Activated CD8-positive, alpha-beta memory T cell treated with anti-CD3 and anti-CD28 coated beads for 36 hours (primary cell): ENCODE results near the gene ARSG. TPM values are rescaled to one million over a fixed set of nuclear protein-coding genes. Genes with fewer than 3 reads are reported as not detected.
"Not testable (repeated sequence)": the region's sequence is repeated elsewhere in the genome, so short reads cannot be mapped to it uniquely, and the experiment has no call there.

Experiments
- CTCF ChIA-PET: fragments of 350-600 bp; sonication (Branson Sonifier 250); formaldehyde crosslinking; loops from one replicate; lab custom pipeline; 2021; ENCODE audit warnings: antibody characterized with exemption; lab: Charles Lee
- POLR2A ChIA-PET: fragments of 350-600 bp; sonication (Branson Sonifier 250); formaldehyde crosslinking; loops from one replicate; lab custom pipeline; 2021; ENCODE audit warnings: antibody characterized with exemption; lab: Charles Lee
- total RNA-seq, 2 experiments: library from RNA; stranded (reverse); gene quantifications; one replicate each; pipeline ENCODE4 v1.2.3, GENCODE V29; 2021

Gene ARSG
- 1 to 10 TPM; 8.3 to 9.9 TPM for total RNA-seq

DNA sequence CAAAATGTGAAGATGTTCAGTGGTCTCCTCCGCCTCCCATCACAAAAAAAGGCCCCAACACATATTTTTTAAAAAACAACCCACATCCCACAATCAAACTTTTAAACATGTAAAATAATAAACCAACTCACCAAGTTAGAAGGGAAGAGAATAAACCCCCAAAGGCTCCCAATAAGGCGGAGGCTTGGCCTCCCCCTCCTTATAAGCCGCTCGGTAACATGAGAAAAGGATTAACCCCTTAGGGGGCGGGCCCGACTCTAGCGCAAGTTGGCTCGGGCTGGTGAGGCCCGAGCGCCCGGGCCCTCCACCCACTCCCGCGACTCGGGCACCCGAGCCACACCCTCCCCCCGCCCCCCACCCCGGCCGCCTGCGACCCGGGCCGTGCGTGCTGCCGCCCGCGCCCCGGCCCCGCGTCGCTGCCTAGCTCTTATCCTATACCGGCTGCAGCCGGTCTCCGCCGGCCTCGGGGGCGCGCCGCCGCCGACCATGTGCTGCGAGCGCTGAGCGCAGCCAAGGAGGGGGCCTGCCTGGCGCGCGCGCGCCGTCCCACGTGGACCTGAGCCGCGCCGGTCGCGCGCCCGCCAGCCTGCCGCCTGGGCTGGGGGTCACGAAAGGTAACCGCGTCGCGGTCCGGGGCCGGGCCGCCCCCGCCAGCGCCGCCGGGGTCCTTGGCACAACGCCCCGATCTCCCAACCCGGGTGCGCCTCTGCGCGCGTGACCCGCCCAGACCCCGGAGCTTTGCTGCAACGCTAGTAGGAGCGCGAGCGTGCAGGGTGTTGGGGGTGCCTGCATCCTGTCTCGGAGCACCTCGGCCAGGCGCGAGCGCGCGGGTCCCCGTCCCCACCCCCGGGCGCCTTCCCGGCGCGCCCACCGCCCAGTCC lies at the start of gene ARSG, which contains the start of gene SLC16A6:
TSS of gene ARSG (plus strand) at position 541 of the 881 bp plus-strand sequence. CDS start 15,999 bp downstream, outside the sequence.
TSS of gene SLC16A6 (minus strand) at position 173 of the 881 bp plus-strand sequence. CDS start 12,807 bp downstream, outside the sequence.
- ChIA-PET CTCF (interaction anchor here (1.0 to 2.0 kb wide), 5 partner anchors 11 to 168 kb away, joined by 3 to 9 read pairs (median 4); no protein-coding TSS in a partner anchor), POLR2A (interaction anchor here (0.5 to 3.8 kb wide), 18 partner anchors 33 to 476 kb away, joined by 3 to 28 read pairs (median 5); partner anchors contain the start of gene AMZ2)

DNA sequence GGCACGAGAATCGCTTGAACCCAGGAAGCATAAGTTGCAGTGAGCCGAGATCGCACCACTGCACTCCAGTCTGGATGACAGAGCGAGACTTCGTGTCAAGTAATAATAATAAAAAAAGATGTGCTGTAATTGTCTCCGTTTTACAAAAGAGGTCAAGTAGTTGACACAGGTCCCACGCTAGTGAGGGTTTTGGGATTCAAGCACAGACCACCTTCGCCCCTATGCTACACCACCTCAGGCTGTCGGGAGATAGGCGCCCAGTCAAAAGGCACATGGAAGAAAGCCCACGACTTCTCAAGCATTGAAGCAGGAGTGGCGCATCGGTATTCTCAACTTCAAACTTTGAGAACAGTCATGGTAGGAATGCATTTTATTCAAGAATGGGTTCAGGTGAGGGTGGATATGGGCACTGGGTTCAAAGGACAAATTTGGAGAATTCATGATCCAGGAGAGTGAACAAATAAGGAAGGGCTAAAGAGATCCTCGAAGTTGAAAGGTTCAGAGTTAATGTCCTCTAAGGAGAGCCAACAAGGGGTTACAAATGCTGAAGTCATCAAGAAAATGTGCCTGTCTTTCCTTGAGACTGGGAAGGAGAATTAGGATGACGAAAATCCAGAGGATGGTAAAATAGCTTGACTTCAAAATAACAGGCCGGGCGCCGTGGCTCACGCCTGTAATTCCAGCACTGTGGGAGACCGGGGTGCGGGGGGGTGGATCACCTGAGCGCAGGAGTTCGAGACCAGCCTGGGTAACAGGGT lies 44.8 kb upstream of the ARSG start:
- CTCF ChIA-PET: interaction anchor here (0.6 to 2.9 kb wide), 10 partner anchors 9 to 217 kb away, joined by 3 to 9 read pairs (median 3); no protein-coding TSS in a partner anchor

GRCh38 chr17:68247445-68248198 lies 43.7 kb upstream of the ARSG start, which contains the start of gene AMZ2:
Gene AMZ2, plus strand, starts transcription at chr17:68248043. Its CDS starts 2,145 bp downstream, at chr17:68250188.
- CTCF ChIA-PET: interaction anchor here (0.6 to 3.4 kb wide), 17 partner anchors 8 to 598 kb away, joined by 3 to 15 read pairs (median 4); no protein-coding TSS in a partner anchor
- POLR2A ChIA-PET: interaction anchor here (0.6 to 4.0 kb wide), 19 partner anchors 11 to 884 kb away, joined by 3 to 70 read pairs (median 5); partner anchors contain the start of genes ARSG, KPNA2, SLC16A6 and WIPI1

More for the DNA sequence above, 44.8 kb upstream of the ARSG start:
- POLR2A ChIA-PET: interaction anchor here (0.6 to 4.0 kb wide), 9 partner anchors 10 to 444 kb away, joined by 3 to 70 read pairs (median 18); partner anchors contain the start of gene KPNA2

DNA sequence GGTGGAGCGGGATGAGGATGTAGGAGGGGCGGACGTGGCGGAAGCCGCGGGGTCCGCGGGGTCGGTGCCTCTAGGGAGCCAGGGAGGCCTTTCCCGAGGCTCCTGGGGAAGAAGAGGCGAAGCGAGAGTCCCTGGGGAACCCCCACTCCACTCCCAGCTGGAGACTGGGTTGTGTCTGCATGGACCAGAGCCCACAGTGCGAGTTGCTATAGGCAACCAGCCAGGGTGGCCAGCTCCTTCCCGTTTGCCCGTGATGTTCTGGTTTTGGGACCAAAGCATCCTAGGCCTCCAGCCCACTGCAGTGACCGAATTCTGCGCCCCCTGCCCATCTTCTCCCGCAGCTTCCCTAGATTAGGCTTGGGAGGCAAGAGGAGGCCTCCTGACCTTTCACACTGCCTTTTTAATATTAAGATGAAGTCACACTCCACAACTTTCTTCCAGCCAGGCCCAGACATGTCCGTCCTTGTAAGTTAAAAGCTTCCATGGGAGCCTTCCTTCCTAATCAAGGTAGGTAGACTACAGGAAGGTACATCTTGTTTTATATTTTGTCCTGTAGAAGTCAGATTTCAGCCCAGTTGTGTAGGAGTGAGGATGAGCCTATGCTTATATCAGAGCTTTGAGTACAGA lies 43.0 kb upstream of the ARSG start:
- POLR2A ChIA-PET: interaction anchor here (0.7 to 4.0 kb wide), 13 partner anchors 11 to 210 kb away, joined by 3 to 70 read pairs (median 18); partner anchors contain the start of genes ARSG, SLC16A6 and WIPI1
- CTCF ChIA-PET: interaction anchor here (0.9 to 3.4 kb wide), 14 partner anchors 7 to 216 kb away, joined by 3 to 15 read pairs (median 4); partner anchors contain the start of gene WIPI1

DNA sequence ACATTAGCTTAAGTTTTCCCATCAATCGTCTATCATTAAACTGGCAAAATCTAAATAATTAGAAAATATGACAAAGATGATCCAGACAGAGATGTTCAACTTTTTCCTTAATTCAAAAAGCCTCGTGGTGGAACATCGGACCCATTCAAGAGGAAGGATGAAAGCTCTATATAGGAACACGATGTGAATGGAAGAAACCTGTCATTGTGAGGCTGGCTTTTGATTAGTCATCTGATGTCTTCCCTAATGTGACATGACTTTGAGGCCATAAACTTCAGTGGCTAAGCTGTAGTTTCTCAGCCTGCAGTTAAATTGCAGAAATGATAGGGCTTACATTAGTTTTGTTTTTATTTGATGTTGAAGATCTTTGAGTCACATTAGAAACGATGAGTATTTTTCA lies 42.4 kb upstream of the ARSG start:
- POLR2A ChIA-PET: interaction anchor here (1.3 to 4.0 kb wide), 7 partner anchors 10 to 210 kb away, joined by 4 to 70 read pairs (median 24); partner anchors contain the start of genes ARSG, SLC16A6 and WIPI1
- CTCF ChIA-PET: interaction anchor here (1.2 to 3.4 kb wide), 10 partner anchors 11 to 212 kb away, joined by 3 to 15 read pairs (median 5); partner anchors contain the start of gene WIPI1

- CTCF ChIA-PET: interaction anchor here (1.2 to 3.4 kb wide), 7 partner anchors 11 to 209 kb away, joined by 3 to 15 read pairs (median 6); partner anchors contain the start of gene WIPI1
Measured at GRCh38 chr17:68249354-68249765, 41.9 kb upstream of the ARSG start.

GRCh38 chr17:68253426-68253825 lies 37.9 kb upstream of the ARSG start:
- ChIA-PET CTCF (interaction anchor here (0.6 to 1.1 kb wide), 3 partner anchors 99 to 395 kb away, joined by 3 to 4 read pairs (median 3); no protein-coding TSS in a partner anchor), POLR2A (interaction anchor here (0.7 to 1.5 kb wide), 2 partner anchors 21 to 36 kb away, joined by 3 to 5 read pairs; no protein-coding TSS in a partner anchor)

More at GRCh38 chr17:68249354-68249765, 41.9 kb upstream of the ARSG start:
- POLR2A ChIA-PET: interaction anchor here (2.2 to 4.0 kb wide), 6 partner anchors 10 to 209 kb away, joined by 22 to 70 read pairs (median 26); partner anchors contain the start of genes ARSG, SLC16A6 and WIPI1

DNA sequence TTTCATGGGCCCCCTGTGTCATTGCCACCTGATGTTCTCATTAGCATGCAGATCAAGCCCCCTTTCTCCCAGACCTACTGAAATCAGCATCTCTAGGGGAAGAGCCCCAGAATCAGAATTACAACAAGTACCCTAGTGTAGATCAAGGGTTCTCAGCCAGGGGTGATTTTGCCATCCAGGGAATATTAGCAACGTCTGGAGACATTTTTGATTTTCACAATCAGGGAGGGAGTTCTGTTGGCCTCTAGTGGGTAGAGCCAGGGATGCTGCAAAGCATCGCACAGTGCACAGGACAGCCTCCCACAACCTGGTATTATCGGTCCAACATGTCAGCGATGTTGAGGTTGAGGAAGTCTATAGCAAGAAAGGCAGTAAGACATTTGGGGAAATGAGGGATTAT lies 36.1 kb upstream of the ARSG start:
- POLR2A ChIA-PET: no interaction called here

GRCh38 chr17:68255731-68256538 lies 35.4 kb upstream of the ARSG start:
- CTCF ChIA-PET: interaction anchor here (0.8 to 0.9 kb wide), 2 partner anchors 8 to 35 kb away, joined by 4 read pairs; partner anchors contain the start of genes AMZ2, ARSG and SLC16A6
- POLR2A ChIA-PET: interaction anchor here (0.9 kb wide), 1 partner anchor 56 kb away, joined by 3 read pairs; no protein-coding TSS in a partner anchor

More for the DNA sequence above, 36.1 kb upstream of the ARSG start:
- CTCF ChIA-PET: interaction anchor here (0.8 kb wide), 1 partner anchor 8 kb away, joined by 4 read pairs; the partner anchor contains the start of gene AMZ2

DNA sequence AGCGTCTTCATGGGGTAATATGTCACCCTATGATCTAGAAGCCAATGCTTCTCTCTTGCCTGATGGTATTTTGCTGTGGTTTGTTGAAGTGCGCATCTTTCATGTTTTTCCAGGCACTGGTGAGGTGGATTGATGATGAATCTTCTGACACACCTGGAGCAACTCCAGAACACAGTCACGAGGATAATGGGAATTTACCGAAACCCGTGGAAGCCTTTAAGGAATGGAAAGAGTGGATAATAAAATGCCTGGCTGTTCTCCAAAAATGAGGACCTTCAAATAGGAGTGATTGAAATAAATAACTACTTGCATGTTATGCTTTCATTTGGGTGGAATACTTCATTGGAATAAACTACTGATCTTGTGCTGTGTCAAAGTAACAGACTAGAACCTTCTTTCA lies 34.6 kb upstream of the ARSG start:
- CTCF ChIA-PET, POLR2A ChIA-PET: not testable (repeated sequence)

DNA sequence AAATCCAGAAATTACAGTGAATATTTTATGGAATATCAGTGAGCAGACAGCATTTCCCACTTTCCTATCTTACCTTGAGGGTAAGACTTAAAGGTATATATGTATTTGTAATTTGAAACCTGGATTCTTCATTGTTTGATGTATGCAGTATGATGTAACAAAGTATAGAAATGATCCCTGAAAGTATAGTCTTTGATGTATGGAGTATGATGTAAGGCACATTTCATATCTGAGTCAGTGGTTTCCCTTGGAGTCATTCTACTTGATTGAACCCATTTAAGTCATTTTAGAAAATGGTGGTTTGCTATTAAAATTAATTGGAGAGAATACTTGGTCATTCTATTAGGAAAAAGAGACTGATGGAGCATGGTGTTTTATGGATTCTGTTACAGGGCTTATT lies 33.4 kb upstream of the ARSG start:
- ChIA-PET POLR2A (interaction anchor here (3.6 kb wide), 1 partner anchor 10 kb away, joined by 22 read pairs; the partner anchor contains the start of gene AMZ2), CTCF (interaction anchor here (1.0 to 1.3 kb wide), 2 partner anchors 10 to 57 kb away, joined by 3 read pairs; partner anchors contain the start of gene AMZ2)

DNA sequence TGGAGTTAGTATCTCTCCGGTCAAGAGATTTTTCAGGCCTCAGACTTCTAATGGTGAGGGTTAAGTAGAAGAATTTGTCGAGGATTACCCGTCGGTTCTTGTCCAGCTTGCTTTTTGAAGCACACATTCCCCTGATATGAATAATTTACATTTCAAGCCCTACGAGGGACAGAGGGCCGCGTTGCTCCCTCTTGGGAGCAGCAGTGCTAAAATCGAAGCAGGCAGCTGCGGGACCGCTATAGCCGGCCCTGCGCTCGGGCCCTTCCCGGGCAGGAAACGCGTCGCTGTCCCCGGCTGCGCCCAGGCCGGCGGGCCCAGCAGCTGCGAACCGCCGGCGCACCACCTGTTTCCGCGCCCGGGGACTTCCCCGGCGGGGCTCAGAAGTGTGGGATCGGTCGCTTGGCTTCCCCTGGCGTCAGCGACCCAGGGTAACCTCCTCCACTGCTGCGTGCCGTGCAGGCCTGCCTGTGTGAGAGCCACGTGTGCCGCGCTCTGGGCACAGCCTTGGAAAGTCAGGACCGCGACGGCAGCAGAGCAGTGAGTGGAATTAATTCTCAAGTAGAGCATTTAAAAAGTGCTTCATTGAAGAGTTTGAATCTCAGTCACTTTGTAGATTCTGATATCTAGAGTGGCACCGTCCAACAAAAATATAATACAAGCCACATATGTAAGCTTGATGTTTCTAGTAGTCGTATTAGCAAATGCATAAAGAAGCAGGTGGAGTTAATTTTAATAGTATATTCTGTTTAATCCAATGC lies 32.2 kb upstream of the ARSG start:
- ChIA-PET CTCF (interaction anchor here (0.5 to 0.8 kb wide), 2 partner anchors 53 to 207 kb away, joined by 3 read pairs; no protein-coding TSS in a partner anchor), POLR2A (interaction anchor here (0.9 to 3.6 kb wide), 3 partner anchors 11 to 52 kb away, joined by 3 to 22 read pairs (median 3); partner anchors contain the start of gene AMZ2)

DNA sequence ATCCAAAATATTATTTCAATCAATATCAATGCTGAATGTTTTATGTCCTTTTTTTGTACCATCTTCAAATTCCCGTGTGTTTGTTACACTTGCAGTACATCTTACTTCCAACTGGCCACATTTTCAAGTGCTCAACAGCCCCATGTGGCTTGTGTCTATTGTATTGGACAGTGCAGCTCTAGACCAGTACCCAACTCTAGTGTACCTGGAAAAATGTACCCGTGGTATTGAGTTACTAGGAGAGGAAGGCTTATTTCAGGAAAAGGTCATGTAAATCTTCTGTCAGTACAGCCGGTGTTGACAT lies 31.7 kb upstream of the ARSG start:
- ChIA-PET CTCF (interaction anchor here (0.5 kb wide), 1 partner anchor 206 kb away, joined by 3 read pairs; no protein-coding TSS in a partner anchor), POLR2A (interaction anchor here (0.9 to 3.6 kb wide), 3 partner anchors 12 to 53 kb away, joined by 3 to 22 read pairs (median 3); partner anchors contain the start of gene AMZ2)

GRCh38 chr17:68260051-68260762 lies 31.1 kb upstream of the ARSG start:
- POLR2A ChIA-PET: interaction anchor here (0.9 to 3.6 kb wide), 3 partner anchors 12 to 53 kb away, joined by 3 to 22 read pairs (median 3); partner anchors contain the start of gene AMZ2

More at GRCh38 chr17:68260051-68260762, 31.1 kb upstream of the ARSG start:
- CTCF ChIA-PET: interaction anchor here (0.5 kb wide), 1 partner anchor 206 kb away, joined by 3 read pairs; no protein-coding TSS in a partner anchor
